GM12891 (cell line): ENCODE data around the gene SLC35F2.

Experiments used
- POLR2A ChIP-seq: IDR thresholded peaks from 2 replicates; pipeline ENCODE4 v1.6.1; 2011; ENCODE audit warnings: low read depth, low read length, control low read depth
- POLR2AphosphoS5 ChIP-seq: IDR thresholded peaks from 2 replicates; pipeline ENCODE4 v1.6.1; 2011; ENCODE audit warnings: low read depth, low read length, control low read depth
- POU2F2 ChIP-seq: IDR thresholded peaks from 2 replicates; pipeline ENCODE4 v1.6.1; 2011; ENCODE audit warnings: low read depth, mild to moderate bottlenecking, control low read depth, low read length, moderate library complexity
- SPI1 ChIP-seq: IDR thresholded peaks from 2 replicates; pipeline ENCODE4 v1.6.1; 2011; ENCODE audit warnings: low read depth, low read length, control low read depth

GRCh38 chr11:107876141-107876540 lies 17.6 kb upstream of the SLC35F2 start:
- TF ChIP-seq POLR2A (no peak), SPI1 (no peak), POLR2AphosphoS5 (no peak), POU2F2 (no peak)
